GM12891 (cell line): ENCODE data around the gene RNU5B-1.

Source experiments
- POLR2A ChIP-seq: IDR thresholded peaks from 2 replicates; pipeline ENCODE4 v1.6.1; 2011; ENCODE audit warnings: low read depth, low read length, control low read depth
- POLR2AphosphoS5 ChIP-seq: IDR thresholded peaks from 2 replicates; pipeline ENCODE4 v1.6.1; 2011; ENCODE audit warnings: low read depth, low read length, control low read depth
- SPI1 ChIP-seq: IDR thresholded peaks from 2 replicates; pipeline ENCODE4 v1.6.1; 2011; ENCODE audit warnings: low read depth, low read length, control low read depth
- TAF1 ChIP-seq: IDR thresholded peaks from 2 replicates; pipeline ENCODE4 v1.6.1; 2011; ENCODE audit warnings: low read depth, low read length, control low read depth

- TF ChIP-seq POLR2A (no peak), TAF1 (no peak), POLR2AphosphoS5 (no peak), SPI1 (no peak)
Observed at GRCh38 chr15:65344214-65344913, 39.9 kb downstream of the RNU5B-1 start.
